Nephron progenitor cell (in vitro differentiated cells): Measurements from ENCODE around the gene MANEAL.

Experiments used
- DNase-seq: peaks from one replicate; pipeline ENCODE4 v3.0.0; 2021
- H3K27ac Mint-ChIP-seq: 2 replicates; pipeline ENCODE4 v1.8.0; 2021; ENCODE audit warnings: mild to moderate bottlenecking, moderate library complexity, mixed read lengths
- H3K27me3 Mint-ChIP-seq: 2 replicates; pipeline ENCODE4 v1.8.0; 2021; ENCODE audit warnings: mild to moderate bottlenecking, low read depth, mixed read lengths; ENCODE audit not compliant: poor library complexity
- H3K36me3 Mint-ChIP-seq: 2 replicates; pipeline ENCODE4 v1.8.0; 2021; ENCODE audit warnings: low read depth, mixed read lengths
- H3K4me1 Mint-ChIP-seq: 2 replicates; pipeline ENCODE4 v1.8.0; 2021; ENCODE audit warnings: mixed read lengths
- H3K4me3 Mint-ChIP-seq: 2 replicates; pipeline ENCODE4 v1.8.0; 2021; ENCODE audit warnings: mild to moderate bottlenecking, moderate library complexity, mixed read lengths
- H3K9me3 Mint-ChIP-seq: 2 replicates; pipeline ENCODE4 v1.8.0; 2021; ENCODE audit warnings: mild to moderate bottlenecking, moderate library complexity, mixed read lengths
- TF ChIP-seq, protein P1 (sequence below): fragments of 200-600 bp; sonication (generic); IDR thresholded peaks from 2 replicates; pipeline ENCODE4 v1.5.0; 2021; ENCODE audit warnings: antibody characterized with exemption

MANEAL gene

DNA sequence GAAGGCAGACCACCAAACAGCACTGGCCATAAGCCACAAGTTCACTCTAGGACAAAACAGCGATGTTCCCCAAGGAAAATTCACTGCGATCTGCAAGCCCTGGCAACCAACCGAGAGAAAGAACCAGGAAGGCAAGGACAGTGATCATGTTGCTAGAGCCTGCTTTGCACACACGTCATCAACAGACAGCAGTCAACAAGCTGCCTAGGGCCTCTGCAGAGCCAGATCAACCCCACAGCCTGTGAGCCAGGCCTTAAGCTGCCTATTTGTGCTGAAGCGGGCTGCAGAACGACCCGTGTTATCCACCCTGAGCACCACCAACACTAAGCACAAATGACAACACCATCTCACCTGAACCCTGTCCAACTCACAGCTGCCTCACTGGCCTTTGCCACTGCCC is 20.6 kb downstream of the MANEAL start:
- H3K27me3 Mint-ChIP-seq = no peaks in the 10 kb centered on the region
- H3K4me3 Mint-ChIP-seq = no peak overlapping the region
- TF ChIP-seq, protein P1, sequence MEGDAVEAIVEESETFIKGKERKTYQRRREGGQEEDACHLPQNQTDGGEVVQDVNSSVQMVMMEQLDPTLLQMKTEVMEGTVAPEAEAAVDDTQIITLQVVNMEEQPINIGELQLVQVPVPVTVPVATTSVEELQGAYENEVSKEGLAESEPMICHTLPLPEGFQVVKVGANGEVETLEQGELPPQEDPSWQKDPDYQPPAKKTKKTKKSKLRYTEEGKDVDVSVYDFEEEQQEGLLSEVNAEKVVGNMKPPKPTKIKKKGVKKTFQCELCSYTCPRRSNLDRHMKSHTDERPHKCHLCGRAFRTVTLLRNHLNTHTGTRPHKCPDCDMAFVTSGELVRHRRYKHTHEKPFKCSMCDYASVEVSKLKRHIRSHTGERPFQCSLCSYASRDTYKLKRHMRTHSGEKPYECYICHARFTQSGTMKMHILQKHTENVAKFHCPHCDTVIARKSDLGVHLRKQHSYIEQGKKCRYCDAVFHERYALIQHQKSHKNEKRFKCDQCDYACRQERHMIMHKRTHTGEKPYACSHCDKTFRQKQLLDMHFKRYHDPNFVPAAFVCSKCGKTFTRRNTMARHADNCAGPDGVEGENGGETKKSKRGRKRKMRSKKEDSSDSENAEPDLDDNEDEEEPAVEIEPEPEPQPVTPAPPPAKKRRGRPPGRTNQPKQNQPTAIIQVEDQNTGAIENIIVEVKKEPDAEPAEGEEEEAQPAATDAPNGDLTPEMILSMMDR = no peak
- DNase-seq = no peak
- H3K36me3 Mint-ChIP-seq = peaks cover 8% of the 10 kb centered on the region
- H3K4me1 Mint-ChIP-seq = peaks cover 10% of the 10 kb centered on the region
- no peaks in the 10 kb centered on the region for H3K9me3 Mint-ChIP-seq
- H3K27ac Mint-ChIP-seq = no peak overlapping the region

DNA sequence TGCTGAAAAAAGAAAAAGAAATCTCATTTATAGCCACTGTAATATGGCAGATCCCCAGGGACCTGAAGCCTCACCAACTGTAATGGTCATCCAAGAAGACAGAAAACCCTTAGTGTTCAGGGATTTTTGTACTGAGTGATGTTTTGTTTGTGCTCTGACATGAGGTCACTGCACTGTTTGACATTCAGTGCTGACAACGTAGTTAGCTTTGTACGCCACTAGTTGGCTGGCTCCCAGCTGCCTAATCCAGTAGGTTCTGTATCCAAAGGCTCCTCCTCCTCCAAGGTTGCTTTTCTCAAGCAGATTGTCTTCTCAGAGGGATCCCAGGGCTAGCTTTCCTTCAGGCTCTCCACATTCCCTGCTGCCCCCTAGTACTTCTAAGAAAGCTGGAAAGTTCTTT is 23.8 kb downstream of the MANEAL start:
- DNase-seq = no peak
- TF ChIP-seq, protein P1 = no peak
- Mint-ChIP-seq H3K27me3 (no peaks in the 10 kb centered on the region), H3K27ac (peak overlapping the region; percentile 48), H3K4me1 (no peaks in the 10 kb centered on the region), H3K9me3 (no peaks in the 10 kb centered on the region), H3K36me3 (peaks cover 27% of the 10 kb centered on the region), H3K4me3 (no peak overlapping the region)

DNA sequence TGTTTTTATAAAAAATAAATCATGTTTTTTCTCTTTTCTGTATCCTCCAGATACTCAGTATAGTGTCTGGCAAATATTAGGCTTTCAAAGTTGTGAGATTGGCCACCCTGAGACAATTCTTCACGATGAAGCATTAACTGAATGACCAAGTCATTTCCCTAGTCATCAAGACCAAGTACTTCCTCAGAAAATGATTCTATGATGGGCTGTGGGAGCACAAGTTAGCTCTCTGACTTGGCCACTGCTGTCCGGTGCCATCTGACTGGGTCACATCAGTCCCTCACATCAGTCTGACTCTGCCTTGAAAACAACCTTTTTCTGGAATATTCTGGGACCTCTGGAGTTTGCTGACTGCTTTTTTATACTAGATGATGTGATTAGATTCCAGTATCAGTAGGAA is 27.8 kb downstream of the MANEAL start:
- Mint-ChIP-seq H3K27ac (no peak overlapping the region), H3K36me3 (peaks cover 38% of the 10 kb centered on the region)

DNA sequence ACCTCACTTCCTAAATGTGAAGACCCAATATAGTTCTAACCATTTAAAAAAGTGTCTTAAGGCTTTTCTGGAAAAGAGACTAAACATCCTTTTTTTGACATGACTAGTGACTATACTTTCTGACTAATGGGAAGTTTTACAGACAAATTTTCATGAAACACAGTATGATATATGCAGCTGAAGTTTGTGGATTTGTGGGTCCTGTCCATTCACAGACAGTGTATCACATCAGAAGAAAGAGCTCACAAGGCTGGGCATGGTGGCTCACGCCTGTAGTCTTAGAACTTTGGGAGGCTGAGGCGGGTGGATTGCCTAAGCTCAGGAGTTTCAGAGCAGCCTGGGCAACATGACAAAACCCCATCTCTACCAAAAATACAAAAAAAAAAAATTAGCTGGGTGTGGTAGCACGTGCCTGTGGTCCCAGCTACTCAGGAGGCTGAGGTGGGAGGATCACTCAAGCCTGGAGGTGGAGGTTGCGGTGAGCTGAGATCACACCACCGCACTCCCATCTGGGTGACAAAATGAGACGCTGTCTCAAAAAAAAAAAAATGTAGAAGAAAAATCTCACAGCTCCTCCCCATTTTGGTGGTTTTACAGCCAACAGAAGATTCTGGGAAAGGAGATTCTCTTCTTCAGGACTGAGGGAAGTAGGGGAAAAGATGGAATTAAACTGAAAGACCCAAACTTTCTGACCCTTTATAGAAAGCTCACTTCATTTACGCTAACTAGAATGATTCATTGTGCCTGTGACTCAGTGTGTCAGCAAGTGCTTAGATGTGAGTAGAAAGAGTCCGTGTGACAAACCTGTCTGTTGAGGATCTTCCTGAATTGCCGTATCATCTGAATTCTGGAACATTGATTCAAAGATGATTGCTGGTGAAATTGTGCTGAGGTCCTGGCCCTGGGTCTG is 29.5 kb downstream of the MANEAL start:
- no peak for DNase-seq
- Mint-ChIP-seq H3K4me3 (no peak overlapping the region), H3K9me3 (no peaks in the 10 kb centered on the region), H3K27ac (no peak overlapping the region), H3K36me3 (peaks cover 42% of the 10 kb centered on the region), H3K4me1 (no peaks in the 10 kb centered on the region), H3K27me3 (peaks cover 3% of the 10 kb centered on the region)
- TF ChIP-seq, protein P1 = no peak

More for the DNA sequence above, 27.8 kb downstream of the MANEAL start:
- TF ChIP-seq, protein P1 = no peak
- no peak for DNase-seq
- H3K27me3 Mint-ChIP-seq = peaks cover 3% of the 10 kb centered on the region
- H3K9me3 Mint-ChIP-seq = no peaks in the 10 kb centered on the region
- no peak overlapping the region for H3K4me3 Mint-ChIP-seq
- no peaks in the 10 kb centered on the region for H3K4me1 Mint-ChIP-seq

DNA sequence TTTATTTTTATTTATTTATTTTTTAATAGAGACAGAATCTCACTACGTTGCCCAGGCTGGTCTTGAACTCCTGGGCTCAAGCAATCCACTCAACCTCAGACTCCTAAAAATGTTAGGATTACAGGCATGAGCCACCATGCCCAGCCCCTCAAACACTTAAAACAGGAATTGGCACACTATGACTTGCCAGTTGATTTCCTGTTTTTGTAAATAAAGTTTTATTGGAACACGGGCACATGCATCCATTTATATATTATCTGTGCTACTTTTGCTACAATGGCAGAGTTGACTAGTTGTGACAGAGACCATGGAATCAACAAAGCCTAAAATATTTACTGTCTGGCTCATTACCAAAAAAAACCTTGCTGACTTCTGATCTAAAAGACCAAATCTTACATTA is 30.4 kb downstream of the MANEAL start:
- H3K36me3 Mint-ChIP-seq = peaks cover 48% of the 10 kb centered on the region
- H3K27ac Mint-ChIP-seq = no peak overlapping the region

More for the DNA sequence above, 30.4 kb downstream of the MANEAL start:
- TF ChIP-seq, protein P1 = no peak
- H3K9me3 Mint-ChIP-seq = no peaks in the 10 kb centered on the region
- H3K27me3 Mint-ChIP-seq = peaks cover 3% of the 10 kb centered on the region
- no peak overlapping the region for H3K4me3 Mint-ChIP-seq
- no peak for DNase-seq
- H3K4me1 Mint-ChIP-seq = no peaks in the 10 kb centered on the region
